HG03460 (cell line): ENCODE results near the gene DSC2.

Experiments used
- ATAC-seq: cut with Tn5 transposase; IDR thresholded peaks from one replicate; pipeline ENCODE4 v1.9.1; 2021; ENCODE audit not compliant: unreplicated experiment

DSC2 gene

GRCh38 chr18:31098878-31099277, 3.3 kb downstream of the DSC2 start:
- ATAC-seq, result no peak

GRCh38 chr18:31097666-31098065, 4.6 kb downstream of the DSC2 start:
- no peak for ATAC-seq

- no peak for ATAC-seq
Observed at GRCh38 chr18:31093880-31094279, 8.3 kb downstream of the DSC2 start.

GRCh38 chr18:31093294-31093693, 8.9 kb downstream of the DSC2 start:
- ATAC-seq, result no peak

GRCh38 chr18:31091350-31091749, 10.9 kb downstream of the DSC2 start:
- ATAC-seq, result no peak

- ATAC-seq, result no peak
Observed at GRCh38 chr18:31088532-31088931, 13.7 kb downstream of the DSC2 start.

- no peak for ATAC-seq
Observed at GRCh38 chr18:31079973-31080372, 22.2 kb downstream of the DSC2 start.

GRCh38 chr18:31077878-31078277, 24.3 kb downstream of the DSC2 start:
- ATAC-seq, result no peak

GRCh38 chr18:31072175-31072574, 30.0 kb downstream of the DSC2 start:
- no peak for ATAC-seq

GRCh38 chr18:31070206-31070605, 32.0 kb downstream of the DSC2 start:
- ATAC-seq, result no peak

GRCh38 chr18:31066266-31066665, 36.0 kb downstream of the DSC2 start:
- ATAC-seq, result no peak

- ATAC-seq, result no peak
Observed at GRCh38 chr18:31065036-31065773, 37.0 kb downstream of the DSC2 start.

- ATAC-seq, result no peak
Observed at GRCh38 chr18:31064130-31064529, 38.1 kb downstream of the DSC2 start.

- ATAC-seq, result no peak
Observed at GRCh38 chr18:31061945-31062344, 40.3 kb downstream of the DSC2 start.

GRCh38 chr18:31058897-31059296, 43.3 kb downstream of the DSC2 start:
- no peak for ATAC-seq

- ATAC-seq, result no peak
Observed at GRCh38 chr18:31057917-31058316, 44.3 kb downstream of the DSC2 start.

- no peak for ATAC-seq
Observed at GRCh38 chr18:31057051-31057450, 45.2 kb downstream of the DSC2 start.

GRCh38 chr18:31056296-31056695, 45.9 kb downstream of the DSC2 start:
- ATAC-seq, result no peak

- ATAC-seq, result no peak
Observed at GRCh38 chr18:31050635-31051034, 51.6 kb downstream of the DSC2 start.

GRCh38 chr18:31049189-31049588, 53.0 kb downstream of the DSC2 start:
- no peak for ATAC-seq

GRCh38 chr18:31048216-31048615, 54.0 kb downstream of the DSC2 start:
- no peak for ATAC-seq

GRCh38 chr18:31046916-31047315, 55.3 kb downstream of the DSC2 start:
- no peak for ATAC-seq

GRCh38 chr18:31045599-31045998, 56.6 kb downstream of the DSC2 start:
- no peak for ATAC-seq
